HCT116 (cell line): ENCODE measurements around the gene OR2M5. TPM values are rescaled to one million over a fixed set of nuclear protein-coding genes. Genes with fewer than 3 reads are reported as not detected.

Source experiments
- ATAC-seq: fragments of 200-7000 bp; cut with Tn5 transposase; 2 replicates; pipeline ENCODE4 v1.9.1; 2020; ENCODE audit warnings: mild to moderate bottlenecking, moderate library complexity
- BruUV-seq: library from RNA; stranded (reverse); fragments of 400-500 nt; replicated peaks from 2 replicates; lab custom pipeline; 2021; lab: Mats Ljungman, UMichigan
- CTCF ChIA-PET: fragments of 300-600 bp; sonication (Branson Sonifier 250); formaldehyde crosslinking; loops from one replicate; lab custom pipeline; 2021; ENCODE audit warnings: antibody characterized with exemption; lab: Charles Lee
- POLR2A ChIA-PET: fragments of 300-600, 350-600 bp; sonication (Branson Sonifier 250); formaldehyde crosslinking; loops from one replicate; lab custom pipeline; 2021; ENCODE audit warnings: antibody characterized with exemption; lab: Charles Lee
- RAD21 ChIA-PET, 2 experiments: fragments of 300-600 bp; sonication (Branson Sonifier 250); formaldehyde crosslinking; loops; one replicate each; lab custom pipeline; 2023; ENCODE audit warnings: low total read pairs in 2 of 2; ENCODE audit not compliant: uncharacterized antibody in 2 of 2, unreplicated experiment in 2 of 2, low non-redundant PET in 1 of 2; lab: Charles Lee
- DNase-seq: peaks from one replicate; pipeline ENCODE4 v3.0.0-alpha.2; 2010; ENCODE audit warnings: low read depth, low spot score
- H2AFZ ChIP-seq: fragments of 200-600 bp; shearing (Covaris generic), sonication (generic); 2 replicates; pipeline ENCODE4 v1.6.1; 2017; ENCODE audit warnings: low read depth, mixed run types, mixed read lengths, antibody characterized with exemption, low read length; ENCODE audit not compliant: poor library complexity, severe bottlenecking
- H3K27ac ChIP-seq: 2 replicates; pipeline ENCODE4 v1.5.1; 2012; ENCODE audit warnings: low read depth, low read length
- H3K27me3 ChIP-seq: fragments of 200-600 bp; sonication (generic); 2 replicates; pipeline ENCODE4 v1.6.1; 2016; ENCODE audit warnings: mixed run types, low read length, mixed read lengths; ENCODE audit not compliant: insufficient read depth
- H3K36me3 ChIP-seq, 2 experiments: fragments of 200-500 bp in 1 of 2; fragments of 200-600 bp in 1 of 2; sonication (Bioruptor generic) in 1 of 2; sonication (generic) in 1 of 2; 2 replicates each; pipeline versions ENCODE4 v1.5.1 to v1.6.1; 2014 to 2016; ENCODE audit warnings: low read length in 2 of 2, inconsistent platforms in 1 of 2, mixed read lengths in 1 of 2, mixed run types in 1 of 2; ENCODE audit not compliant: insufficient read depth in 2 of 2, control insufficient read depth in 1 of 2
- H3K4me1 ChIP-seq, 2 experiments: fragments of 200-600 bp in 1 of 2; sonication (generic) in 1 of 2; 2 replicates each; pipeline versions ENCODE4 v1.5.1 to v1.6.1; 2012 to 2017; ENCODE audit warnings: low read length in 2 of 2, inconsistent platforms in 1 of 2, mild to moderate bottlenecking in 1 of 2, mixed read lengths in 1 of 2, mixed run types in 1 of 2, moderate library complexity in 1 of 2; ENCODE audit not compliant: insufficient read depth in 2 of 2, control insufficient read depth in 1 of 2
- H3K4me2 ChIP-seq: fragments of 200-600 bp; sonication (generic); 2 replicates; pipeline ENCODE4 v1.6.1; 2017; ENCODE audit warnings: mixed run types, low read length, mixed read lengths
- H3K4me3 ChIP-seq, 2 experiments: fragments of 200-600 bp in 1 of 2; sonication (generic) in 1 of 2; replicated peaks in 1 of 2; 2 replicates each; pipeline ENCODE4 v1.5.1; 2011 to 2016; ENCODE audit warnings: low read length in 2 of 2, control low read depth in 1 of 2, low read depth in 1 of 2, mild to moderate bottlenecking in 1 of 2, mixed read lengths in 1 of 2, mixed run types in 1 of 2
- H3K79me2 ChIP-seq: fragments of 200-600 bp; sonication (generic); 2 replicates; pipeline ENCODE4 v1.6.1; 2017; ENCODE audit warnings: mild to moderate bottlenecking, mixed run types, low read length, moderate library complexity, mixed read lengths; ENCODE audit not compliant: insufficient read depth
- H3K9ac ChIP-seq: fragments of 200-600 bp; sonication (generic); 2 replicates; pipeline ENCODE4 v1.6.1; 2016; ENCODE audit warnings: low read length, mixed read lengths
- H3K9me2 ChIP-seq: fragments of 200-600 bp; sonication (generic), shearing (Covaris generic); 2 replicates; pipeline ENCODE4 v1.6.1; 2017; ENCODE audit warnings: mixed run types, mild to moderate bottlenecking, moderate library complexity; ENCODE audit not compliant: insufficient read depth
- H3K9me3 ChIP-seq, 2 experiments: fragments of 200-500 bp in 1 of 2; fragments of 200-600 bp in 1 of 2; sonication (Bioruptor generic) in 1 of 2; sonication (generic) in 1 of 2; 2 replicates each; pipeline ENCODE4 v1.6.1; 2014 to 2017; ENCODE audit warnings: low read length in 2 of 2, mixed read lengths in 2 of 2, inconsistent platforms in 1 of 2, low read depth in 1 of 2, mild to moderate bottlenecking in 1 of 2, mixed run types in 1 of 2, moderate library complexity in 1 of 2; ENCODE audit not compliant: control insufficient read depth in 1 of 2, insufficient read depth in 1 of 2
- H4K20me1 ChIP-seq: fragments of 200-600 bp; sonication (generic), shearing (Covaris generic); 2 replicates; pipeline ENCODE4 v1.6.1; 2017; ENCODE audit warnings: mixed run types, mild to moderate bottlenecking, moderate library complexity; ENCODE audit not compliant: insufficient read depth
- ATF3 ChIP-seq: IDR thresholded peaks from 2 replicates; pipeline ENCODE4 v1.6.1; 2012
- CBX3 ChIP-seq: IDR thresholded peaks from 2 replicates; pipeline ENCODE4 v1.6.1; 2012; ENCODE audit warnings: low read depth
- CEBPB ChIP-seq: IDR thresholded peaks from 2 replicates; pipeline ENCODE4 v1.6.1; 2012; ENCODE audit warnings: low read depth
- EGR1 ChIP-seq: IDR thresholded peaks from 2 replicates; pipeline ENCODE4 v1.6.1; 2012; ENCODE audit warnings: low read depth
- ELF1 ChIP-seq: IDR thresholded peaks from 2 replicates; pipeline ENCODE4 v1.6.1; 2012; ENCODE audit warnings: low read depth, borderline replicate concordance
- POLR2A ChIP-seq: IDR thresholded peaks from 2 replicates; pipeline ENCODE4 v1.7.0; 2011; ENCODE audit warnings: borderline replicate concordance; ENCODE audit not compliant: insufficient read depth, insufficient read length; ENCODE audit errors: extremely low read depth
- POLR2AphosphoS5 ChIP-seq: IDR thresholded peaks from 2 replicates; pipeline ENCODE4 v1.6.1; 2011; ENCODE audit warnings: mild to moderate bottlenecking, low read depth, low read length, moderate library complexity
- REST ChIP-seq: IDR thresholded peaks from 2 replicates; pipeline ENCODE4 v1.6.1; 2012; ENCODE audit warnings: low read depth
- SP1 ChIP-seq: IDR thresholded peaks from 2 replicates; pipeline ENCODE4 v1.6.1; 2012; ENCODE audit warnings: low read depth
- YY1 ChIP-seq: IDR thresholded peaks from 2 replicates; pipeline ENCODE4 v1.6.1; 2011; ENCODE audit warnings: low read length, low read depth, moderate library complexity, mild to moderate bottlenecking; ENCODE audit not compliant: insufficient replicate concordance; ENCODE audit errors: extremely low read depth
- ZBTB33 ChIP-seq: IDR thresholded peaks from 2 replicates; pipeline ENCODE4 v1.6.1; 2011; ENCODE audit warnings: mild to moderate bottlenecking, low read length, moderate library complexity; ENCODE audit not compliant: insufficient replicate concordance; ENCODE audit errors: extremely low read depth
- ZFX ChIP-seq: fragments of 450-650 bp; IDR thresholded peaks from 2 replicates; pipeline ENCODE4 v1.6.1; 2017
- ZNF274 ChIP-seq: fragments of 200-500 bp; sonication (Bioruptor generic); IDR thresholded peaks from 2 replicates; pipeline ENCODE4 v1.6.1; 2014; ENCODE audit warnings: mild to moderate bottlenecking, low read depth, low read length, inconsistent platforms
- intact Hi-C: fragments of 100-400 bp; cut with micrococcal nuclease; formaldehyde crosslinking; loops from 2 replicates; pipeline ENCODE4 v1.10.0; 2022
- total RNA-seq: library from RNA; stranded (reverse); gene quantifications from one replicate; pipeline ENCODE4 v1.2.1, GENCODE V29; 2021; ENCODE audit not compliant: unreplicated experiment
- TF ChIP-seq, protein P1 (sequence below), 3 experiments: fragments of 200-600 bp in 1 of 3; sonication (generic) in 1 of 3; IDR thresholded peaks in 2 of 3; conservative IDR thresholded peaks in 1 of 3; 2 replicates each; pipeline ENCODE4 v1.5.1; 2012 to 2017; ENCODE audit warnings: low read depth in 2 of 3, low read length in 2 of 3, antibody characterized with exemption in 1 of 3, borderline replicate concordance in 1 of 3, control low read depth in 1 of 3, mild to moderate bottlenecking in 1 of 3, mixed read lengths in 1 of 3, mixed run types in 1 of 3, moderate library complexity in 1 of 3; ENCODE audit not compliant: insufficient read depth in 1 of 3
- TF ChIP-seq, protein P2 (sequence below): IDR thresholded peaks from 2 replicates; pipeline ENCODE4 v1.6.1; 2012

The OR2M5 gene
- total RNA-seq, 1 experiment from 2014 or later, result not detected

DNA sequence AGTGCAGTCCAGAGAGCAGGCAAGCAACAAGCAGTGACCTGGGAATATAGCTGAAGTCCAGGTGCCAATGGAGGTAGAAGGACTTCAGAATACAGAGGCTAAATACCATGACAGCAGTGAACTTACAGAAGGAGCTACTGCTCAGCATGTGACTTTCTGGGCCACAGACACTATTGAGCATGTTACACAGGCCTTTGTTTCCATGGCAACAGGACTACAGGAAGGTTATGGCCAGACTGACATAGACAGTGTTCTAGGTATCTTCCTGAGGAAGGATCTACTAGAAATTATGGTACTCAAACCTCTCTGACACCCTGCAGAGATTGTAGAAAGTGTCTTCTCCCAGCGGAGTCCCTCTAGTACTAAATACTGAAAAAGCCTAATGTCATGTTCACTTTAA is 11.0 kb downstream of the OR2M5 start (continued):
- TF ChIP-seq REST (no peak), POLR2AphosphoS5 (no peak)
- TF ChIP-seq, protein P1, sequence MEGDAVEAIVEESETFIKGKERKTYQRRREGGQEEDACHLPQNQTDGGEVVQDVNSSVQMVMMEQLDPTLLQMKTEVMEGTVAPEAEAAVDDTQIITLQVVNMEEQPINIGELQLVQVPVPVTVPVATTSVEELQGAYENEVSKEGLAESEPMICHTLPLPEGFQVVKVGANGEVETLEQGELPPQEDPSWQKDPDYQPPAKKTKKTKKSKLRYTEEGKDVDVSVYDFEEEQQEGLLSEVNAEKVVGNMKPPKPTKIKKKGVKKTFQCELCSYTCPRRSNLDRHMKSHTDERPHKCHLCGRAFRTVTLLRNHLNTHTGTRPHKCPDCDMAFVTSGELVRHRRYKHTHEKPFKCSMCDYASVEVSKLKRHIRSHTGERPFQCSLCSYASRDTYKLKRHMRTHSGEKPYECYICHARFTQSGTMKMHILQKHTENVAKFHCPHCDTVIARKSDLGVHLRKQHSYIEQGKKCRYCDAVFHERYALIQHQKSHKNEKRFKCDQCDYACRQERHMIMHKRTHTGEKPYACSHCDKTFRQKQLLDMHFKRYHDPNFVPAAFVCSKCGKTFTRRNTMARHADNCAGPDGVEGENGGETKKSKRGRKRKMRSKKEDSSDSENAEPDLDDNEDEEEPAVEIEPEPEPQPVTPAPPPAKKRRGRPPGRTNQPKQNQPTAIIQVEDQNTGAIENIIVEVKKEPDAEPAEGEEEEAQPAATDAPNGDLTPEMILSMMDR (IDR thresholded peaks at IDR 0.05 in 2 of 3, conservative IDR thresholded peaks at IDR 0.05 in 1 of 3; ENCODE audit: borderline replicate concordance in 1 of 3, insufficient read depth in 1 of 3, low read depth in 2 of 3, low read length in 2 of 3), result no peak

- ChIA-PET RAD21 (no interaction called here), POLR2A (no interaction called here), CTCF (no interaction called here)
- H3K9me3 ChIP-seq, result no peaks in the 10 kb centered on the region; a peak in 1 of 4 replicates
- no peak overlapping the region for H3K4me2 ChIP-seq
- no peak overlapping the region for H2AFZ ChIP-seq
- no peak overlapping the region for H3K27ac ChIP-seq
- H3K9ac ChIP-seq, result no peak overlapping the region
- DNase-seq (no peak), ATAC-seq (no peak)
- intact Hi-C loops, result loop anchor here (10.0 kb wide), 1 partner anchor 64 kb away; the partner anchor contains the start of gene OR2L13
- H3K4me3 ChIP-seq, result no peak overlapping the region
- no peaks in the 10 kb centered on the region for H3K36me3 ChIP-seq
- no peaks in the 10 kb centered on the region for H3K79me2 ChIP-seq
- no TSS peak for BruUV-seq
- H3K9me2 ChIP-seq, result no peaks in the 10 kb centered on the region
- H3K27me3 ChIP-seq, result no peaks in the 10 kb centered on the region
- H4K20me1 ChIP-seq, result no peaks in the 10 kb centered on the region
- H3K4me1 ChIP-seq, result no peaks in the 10 kb centered on the region
- TF ChIP-seq ZBTB33, result no peak
- no peak for TF ChIP-seq YY1
- TF ChIP-seq, protein P1 (IDR thresholded peaks at IDR 0.05 in 2 of 3, conservative IDR thresholded peaks at IDR 0.05 in 1 of 3; ENCODE audit: borderline replicate concordance in 1 of 3, insufficient read depth in 1 of 3, low read depth in 2 of 3, low read length in 2 of 3), result no peak
- TF ChIP-seq EGR1, result no peak
- TF ChIP-seq ZFX, result no peak
- TF ChIP-seq ATF3, result no peak
- no peak for TF ChIP-seq SP1
- no peak for TF ChIP-seq POLR2A
- TF ChIP-seq, protein P2, sequence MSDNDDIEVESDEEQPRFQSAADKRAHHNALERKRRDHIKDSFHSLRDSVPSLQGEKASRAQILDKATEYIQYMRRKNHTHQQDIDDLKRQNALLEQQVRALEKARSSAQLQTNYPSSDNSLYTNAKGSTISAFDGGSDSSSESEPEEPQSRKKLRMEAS, result no peak
- TF ChIP-seq CBX3, result no peak
- no peak for TF ChIP-seq CEBPB
- no peak for TF ChIP-seq ZNF274
- no peak for TF ChIP-seq ELF1
These were observed 13.8 kb downstream of the OR2M5 start for GRCh38 chr1:248158758-248159157.
